DMS153 treated with DMSO at 0.1 percent for 48 hours (cell line): Measurements from ENCODE around the gene CRYGS.
"Not testable (repeated sequence)": the region's sequence is repeated elsewhere in the genome, so short reads cannot be mapped to it uniquely, and the experiment has no call there.

Source experiments
- DNase-seq: peaks from one replicate; lab custom pipeline; 2025; ENCODE audit not compliant: unreplicated experiment; lab: John Stamatoyannopoulos, UW

The CRYGS gene

GRCh38 chr3:186544281-186544680 is at the start of gene CRYGS:
Gene CRYGS, minus strand, starts transcription at chr3:186544380. Its CDS starts 54 bp downstream, at chr3:186544326.
- DNase-seq, result no peak

- no peak for DNase-seq
These were observed 49.7 kb upstream of the CRYGS start for GRCh38 chr3:186593862-186594261.

GRCh38 chr3:186592682-186593081 is 48.5 kb upstream of the CRYGS start:
- DNase-seq, result no peak

GRCh38 chr3:186590580-186591295 is 46.6 kb upstream of the CRYGS start:
- no peak for DNase-seq

GRCh38 chr3:186589856-186590579 is 45.8 kb upstream of the CRYGS start:
- peak; percentile 46 for DNase-seq

DNA sequence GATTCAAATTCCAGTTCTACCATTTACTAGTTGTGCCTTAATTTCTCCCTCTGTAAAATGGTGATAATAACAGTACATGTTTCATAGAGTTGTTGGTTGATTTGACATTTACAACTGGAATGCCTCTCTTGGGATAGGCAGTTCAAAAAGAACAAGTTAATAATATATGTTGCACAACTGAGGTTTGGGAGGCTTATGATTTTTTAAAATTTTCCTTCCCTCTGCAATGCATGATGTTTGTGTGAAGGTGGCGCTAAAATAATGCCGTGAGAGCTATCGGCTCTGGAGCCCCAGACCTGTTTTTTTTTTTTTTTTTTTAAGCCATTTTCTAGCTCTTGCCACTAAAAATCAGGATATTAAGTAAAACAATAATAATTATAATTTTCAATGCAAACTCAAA is 44.9 kb upstream of the CRYGS start:
- DNase-seq, result no peak

GRCh38 chr3:186588632-186589031 is 44.5 kb upstream of the CRYGS start:
- no peak for DNase-seq

DNA sequence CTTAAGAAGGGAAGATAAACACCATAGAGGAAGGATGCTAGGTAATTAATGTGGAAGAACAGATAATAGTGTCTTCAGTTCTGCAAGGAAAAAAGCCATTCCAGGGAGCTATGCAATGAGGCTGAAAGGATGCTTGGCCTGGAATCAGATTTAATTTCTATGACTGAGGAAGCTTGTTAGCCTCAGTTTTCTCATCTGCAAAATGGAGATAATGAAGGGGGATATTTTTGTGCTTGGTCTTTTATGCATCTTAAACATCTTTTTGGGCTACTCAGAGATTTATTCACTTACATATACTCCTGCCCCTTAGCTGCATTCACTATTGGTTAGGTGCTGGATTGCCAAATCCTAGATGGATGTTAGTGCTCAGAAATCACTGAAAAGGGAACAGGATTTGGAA is 43.0 kb upstream of the CRYGS start:
- DNase-seq, result no peak

DNA sequence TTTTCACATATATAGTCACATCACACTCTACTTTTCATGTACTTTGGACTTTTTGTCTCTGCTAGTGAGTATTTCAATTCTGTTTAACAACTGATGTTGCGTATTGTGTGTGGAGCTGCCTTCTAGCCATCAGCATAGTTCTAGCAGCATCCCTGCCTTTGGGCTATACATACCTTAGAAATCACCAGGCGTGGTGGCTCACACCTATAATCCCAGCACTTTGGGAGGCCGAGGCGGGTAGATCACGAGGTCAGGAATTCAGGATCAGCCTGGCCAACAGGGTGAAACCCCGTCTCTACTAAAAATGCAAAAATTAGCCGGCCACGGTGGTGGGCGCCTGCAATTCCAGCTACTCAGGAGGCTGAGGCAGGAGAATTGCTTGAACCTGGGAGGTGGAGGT is 42.1 kb upstream of the CRYGS start:
- not testable (repeated sequence) for DNase-seq

GRCh38 chr3:186583831-186584230 is 39.7 kb upstream of the CRYGS start:
- no peak for DNase-seq

DNA sequence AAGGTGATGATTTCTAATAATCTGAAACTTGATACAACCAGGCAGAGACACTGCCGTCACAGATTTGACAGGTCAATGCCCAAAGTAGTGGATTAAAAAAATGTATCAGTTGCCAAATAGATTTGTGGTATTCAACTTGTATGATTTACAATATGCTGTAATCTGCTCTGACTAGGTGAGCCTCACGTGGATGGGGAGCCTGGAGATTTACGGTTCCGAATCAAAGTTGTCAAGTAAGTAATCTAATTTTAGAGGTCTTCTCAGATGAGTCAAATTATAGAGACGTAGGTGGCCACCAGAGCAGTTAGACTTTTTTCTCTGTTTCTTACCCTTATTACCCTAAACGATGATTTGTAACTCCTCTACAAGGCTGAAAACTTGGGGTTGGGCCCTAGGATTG is 38.4 kb upstream of the CRYGS start:
- DNase-seq, result no peak

DNA sequence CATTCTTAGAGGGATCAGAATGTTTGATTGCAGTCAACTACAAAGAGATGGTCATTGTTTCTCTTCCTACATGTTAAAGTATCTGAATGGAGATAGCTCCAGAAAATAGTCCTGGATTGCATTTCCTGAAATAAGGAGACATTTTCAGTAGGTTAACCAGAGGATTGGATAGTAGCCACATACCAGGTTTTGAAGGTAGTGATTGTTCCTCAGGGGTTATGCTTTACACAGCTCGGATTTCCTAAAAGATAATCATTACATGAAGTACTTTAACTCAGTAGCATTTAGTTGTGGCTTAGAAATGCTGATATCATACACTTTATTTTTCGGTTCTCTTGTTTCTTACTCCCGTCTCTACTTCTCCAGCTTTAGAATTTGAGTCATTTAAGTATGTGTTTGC is 36.6 kb upstream of the CRYGS start:
- no peak for DNase-seq

DNA sequence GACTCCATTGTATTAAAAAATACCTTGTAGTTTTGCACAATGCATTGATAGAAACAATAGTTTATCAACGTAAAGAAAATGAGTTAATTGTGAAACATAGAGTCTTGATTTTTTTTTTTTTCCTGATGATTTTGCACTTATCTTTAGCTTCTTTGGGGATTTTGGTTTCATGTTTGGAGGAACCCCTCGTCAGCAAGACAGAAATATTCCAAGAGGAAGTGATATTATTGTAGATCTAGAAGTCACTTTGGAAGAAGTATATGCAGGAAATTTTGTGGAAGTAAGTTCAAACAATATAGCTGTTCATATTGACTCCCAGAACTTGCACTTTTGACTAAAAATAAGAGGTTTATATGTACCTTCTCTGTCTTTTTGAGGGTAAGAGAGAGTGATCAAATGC is 33.3 kb upstream of the CRYGS start:
- no peak for DNase-seq

- DNase-seq, result no peak
These were observed 27.4 kb upstream of the CRYGS start for GRCh38 chr3:186571644-186572013.

GRCh38 chr3:186570941-186571643 is 26.9 kb upstream of the CRYGS start:
- no peak for DNase-seq

DNA sequence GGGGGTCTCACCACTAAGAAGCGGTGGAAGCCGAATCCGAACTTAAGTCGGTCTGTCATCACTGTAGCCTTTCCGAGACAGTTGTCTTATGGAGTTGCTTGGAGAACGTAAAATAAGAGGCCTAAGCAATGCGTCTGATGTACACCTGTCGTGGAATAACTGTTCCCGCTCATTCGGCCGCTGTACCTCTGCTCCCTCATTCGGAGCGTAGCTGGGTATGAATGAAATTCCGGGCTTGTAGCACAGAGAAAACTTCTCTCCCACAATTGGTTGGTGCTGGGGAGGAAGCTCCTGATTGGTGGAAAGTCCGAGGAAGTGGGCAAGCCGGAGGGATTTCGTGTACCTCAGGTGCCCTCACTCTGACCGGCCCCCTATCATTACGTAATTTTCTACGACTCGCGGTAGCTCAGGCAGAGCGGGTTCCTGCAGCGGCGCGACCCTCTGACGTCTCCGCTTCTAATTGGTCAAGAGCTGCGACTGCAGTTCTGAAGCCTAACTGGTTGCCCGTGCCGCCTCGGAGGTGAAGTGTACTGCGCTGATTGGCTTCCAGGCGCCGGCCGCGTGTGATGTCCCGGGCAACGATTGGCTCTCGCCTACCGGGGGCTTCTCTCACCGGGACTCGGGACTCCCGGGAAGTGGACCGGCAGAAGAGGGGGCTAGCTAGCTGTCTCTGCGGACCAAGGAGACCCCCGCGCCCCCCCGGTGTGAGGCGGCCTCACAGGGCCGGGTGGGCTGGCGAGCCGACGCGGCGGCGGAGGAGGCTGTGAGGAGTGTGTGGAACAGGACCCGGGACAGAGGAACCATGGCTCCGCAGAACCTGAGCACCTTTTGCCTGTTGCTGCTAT is 26.1 kb upstream of the CRYGS start, which contains the start of gene DNAJB11:
Gene DNAJB11, plus strand, starts transcription at position 625 of the 845 bp plus-strand sequence. Its CDS starts 178 bp downstream, at position 803.
- peak; percentile 97 for DNase-seq

GRCh38 chr3:186569779-186570095 is 25.6 kb upstream of the CRYGS start:
- no peak for DNase-seq

DNA sequence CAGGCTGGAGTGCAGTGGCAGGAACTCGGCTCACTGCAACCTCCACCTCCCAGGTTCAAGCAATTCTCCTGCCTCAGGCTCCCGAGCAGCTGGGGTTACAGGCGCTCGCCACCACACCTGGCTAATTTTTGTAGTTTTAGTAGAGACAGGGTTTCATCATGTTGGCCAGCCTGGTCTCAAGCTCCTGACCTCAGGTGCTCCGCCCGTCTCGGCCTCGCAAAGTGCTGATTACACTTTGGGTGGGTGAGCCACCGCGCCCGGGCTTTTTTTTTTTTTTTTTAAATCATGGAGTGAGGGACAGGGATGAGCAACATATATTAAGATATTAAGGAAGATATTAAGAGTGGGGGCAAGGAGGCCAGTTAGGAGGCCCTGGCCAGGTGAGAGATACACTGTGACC is 25.2 kb upstream of the CRYGS start:
- DNase-seq, result not testable (repeated sequence)

- DNase-seq, result peak; percentile 60
These were observed 23.1 kb upstream of the CRYGS start, which contains the start of gene TBCCD1 for GRCh38 chr3:186567072-186567921. Gene TBCCD1, minus strand, starts transcription at chr3:186567339. Its CDS starts 3,010 bp downstream, at chr3:186564329.

- DNase-seq, result peak; percentile 21
These were observed 22.5 kb upstream of the CRYGS start for GRCh38 chr3:186566772-186567071.
